Measurements from ENCODE around the gene TST. TPM values are rescaled to one million over a fixed set of nuclear protein-coding genes. Genes with fewer than 3 reads are reported as not detected.

Gene TST
- total RNA-seq, 1 donor from 2014 or later: 48.1 TPM

- no peak overlapping the region for H3K27ac ChIP-seq
- H3K4me1 ChIP-seq: no peaks in the 10 kb centered on the region
- TF ChIP-seq CTCF (IDR thresholded peaks at IDR 0.05): no peak
- no peak for ATAC-seq
- no peak for DNase-seq
- no peaks in the 10 kb centered on the region for H3K9me3 ChIP-seq
- no peaks in the 10 kb centered on the region for H3K27me3 ChIP-seq
- intact Hi-C loops (cut with DNase I): no loop called here
- no peaks in the 10 kb centered on the region for H3K36me3 ChIP-seq
- H3K4me3 ChIP-seq: no peak overlapping the region
Measured at GRCh38 chr22:37046589-37046988, 27.3 kb upstream of the TST start.

GRCh38 chr22:37045958-37046357 lies 26.7 kb upstream of the TST start:
- intact Hi-C loops (cut with DNase I): no loop called here
- Histone ChIP-seq H3K4me3 (no peak overlapping the region), H3K4me1 (no peaks in the 10 kb centered on the region), H3K9me3 (no peaks in the 10 kb centered on the region), H3K36me3 (no peaks in the 10 kb centered on the region), H3K27ac (no peak overlapping the region), H3K27me3 (no peaks in the 10 kb centered on the region)
- no peak for DNase-seq
- ATAC-seq: no peak
- peak; percentile 32 for TF ChIP-seq CTCF (IDR thresholded peaks at IDR 0.05)

GRCh38 chr22:37044634-37045625 lies 25.7 kb upstream of the TST start:
- Histone ChIP-seq H3K27me3 (no peaks in the 10 kb centered on the region), H3K9me3 (no peaks in the 10 kb centered on the region), H3K4me3 (no peak overlapping the region), H3K36me3 (no peaks in the 10 kb centered on the region), H3K4me1 (no peaks in the 10 kb centered on the region), H3K27ac (no peak overlapping the region)
- intact Hi-C loops (cut with DNase I): no loop called here
- ATAC-seq (no peak), DNase-seq (no peak)
- no peak for TF ChIP-seq CTCF (IDR thresholded peaks at IDR 0.05)

GRCh38 chr22:37043828-37044538 lies 24.7 kb upstream of the TST start:
- Histone ChIP-seq H3K9me3 (no peaks in the 10 kb centered on the region), H3K27me3 (no peaks in the 10 kb centered on the region), H3K4me3 (no peak overlapping the region), H3K27ac (no peak overlapping the region), H3K36me3 (no peaks in the 10 kb centered on the region), H3K4me1 (no peaks in the 10 kb centered on the region)
- DNase-seq (peak; percentile 90), ATAC-seq (peak; percentile 97)
- intact Hi-C loops (cut with DNase I): no loop called here
- TF ChIP-seq CTCF (IDR thresholded peaks at IDR 0.05): peak; percentile 76

GRCh38 chr22:37043209-37043827 lies 24.1 kb upstream of the TST start:
- Histone ChIP-seq H3K27ac (no peak overlapping the region), H3K4me1 (no peaks in the 10 kb centered on the region), H3K36me3 (no peaks in the 10 kb centered on the region), H3K27me3 (no peaks in the 10 kb centered on the region), H3K4me3 (no peak overlapping the region), H3K9me3 (no peaks in the 10 kb centered on the region)
- ATAC-seq (no peak), DNase-seq (no peak)
- TF ChIP-seq CTCF (IDR thresholded peaks at IDR 0.05): no peak
- intact Hi-C loops (cut with DNase I): no loop called here
